ENCODE results near the gene SLMAP. TPM values are rescaled to one million over a fixed set of nuclear protein-coding genes. Genes with fewer than 3 reads are reported as not detected.

The SLMAP gene
- total and polyA plus RNA-seq, 2 experiments from 2014 or later, result 32.1 to 73.0 TPM

DNA sequence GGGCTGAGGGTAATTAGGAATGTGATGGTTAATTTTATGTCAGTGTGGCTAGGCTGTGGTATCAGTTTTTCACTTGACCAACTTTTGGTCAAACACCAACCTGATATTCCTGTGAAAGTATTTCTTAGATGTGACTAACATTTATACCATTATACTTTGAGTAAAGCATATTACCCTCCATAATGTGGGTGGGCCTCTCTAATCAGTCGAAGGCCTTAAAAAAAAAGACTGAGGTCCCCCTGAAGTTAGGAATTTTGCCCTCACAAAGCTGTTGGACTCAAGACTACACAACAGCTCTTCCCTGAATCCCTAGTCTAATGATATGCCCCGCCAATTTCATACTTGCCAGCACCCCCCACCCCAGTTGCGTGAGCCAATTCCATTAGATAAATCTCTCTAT, 12.5 kb downstream of the SLMAP start:
- Mint-ChIP-seq H3K27me3 (ENCODE audit: insufficient read depth, low read depth, poor library complexity) (no peaks in the 10 kb centered on the region), H3K4me3 (no peak overlapping the region), H3K27ac (no peak overlapping the region), H3K4me1 (peaks cover 16% of the 10 kb centered on the region), H3K36me3 (ENCODE audit: low read depth) (peaks cover 15% of the 10 kb centered on the region), H3K9me3 (no peaks in the 10 kb centered on the region)
- H3F3A ChIP-seq (replicated peaks; ENCODE audit: low read depth), result no peaks in the 10 kb centered on the region
- TF ChIP-seq NANOG (IDR thresholded peaks at IDR 0.05; ENCODE audit: borderline replicate concordance) (no peak), EZH2 (IDR thresholded peaks at IDR 0.05; ENCODE audit: low read depth, unreplicated experiment) (no peak), ZNF331 (CRISPR knock-in tag; IDR thresholded peaks at IDR 0.05; ENCODE audit: low read depth) (no peak), EZH2phosphoT487 (IDR thresholded peaks at IDR 0.05; ENCODE audit: unreplicated experiment) (no peak), ZNF114 (CRISPR knock-in tag; IDR thresholded peaks at IDR 0.05) (no peak)
- TF ChIP-seq, protein P1, sequence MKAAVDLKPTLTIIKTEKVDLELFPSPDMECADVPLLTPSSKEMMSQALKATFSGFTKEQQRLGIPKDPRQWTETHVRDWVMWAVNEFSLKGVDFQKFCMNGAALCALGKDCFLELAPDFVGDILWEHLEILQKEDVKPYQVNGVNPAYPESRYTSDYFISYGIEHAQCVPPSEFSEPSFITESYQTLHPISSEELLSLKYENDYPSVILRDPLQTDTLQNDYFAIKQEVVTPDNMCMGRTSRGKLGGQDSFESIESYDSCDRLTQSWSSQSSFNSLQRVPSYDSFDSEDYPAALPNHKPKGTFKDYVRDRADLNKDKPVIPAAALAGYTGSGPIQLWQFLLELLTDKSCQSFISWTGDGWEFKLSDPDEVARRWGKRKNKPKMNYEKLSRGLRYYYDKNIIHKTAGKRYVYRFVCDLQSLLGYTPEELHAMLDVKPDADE (IDR thresholded peaks at IDR 0.05), result no peak
- TF ChIP-seq, protein P2, sequence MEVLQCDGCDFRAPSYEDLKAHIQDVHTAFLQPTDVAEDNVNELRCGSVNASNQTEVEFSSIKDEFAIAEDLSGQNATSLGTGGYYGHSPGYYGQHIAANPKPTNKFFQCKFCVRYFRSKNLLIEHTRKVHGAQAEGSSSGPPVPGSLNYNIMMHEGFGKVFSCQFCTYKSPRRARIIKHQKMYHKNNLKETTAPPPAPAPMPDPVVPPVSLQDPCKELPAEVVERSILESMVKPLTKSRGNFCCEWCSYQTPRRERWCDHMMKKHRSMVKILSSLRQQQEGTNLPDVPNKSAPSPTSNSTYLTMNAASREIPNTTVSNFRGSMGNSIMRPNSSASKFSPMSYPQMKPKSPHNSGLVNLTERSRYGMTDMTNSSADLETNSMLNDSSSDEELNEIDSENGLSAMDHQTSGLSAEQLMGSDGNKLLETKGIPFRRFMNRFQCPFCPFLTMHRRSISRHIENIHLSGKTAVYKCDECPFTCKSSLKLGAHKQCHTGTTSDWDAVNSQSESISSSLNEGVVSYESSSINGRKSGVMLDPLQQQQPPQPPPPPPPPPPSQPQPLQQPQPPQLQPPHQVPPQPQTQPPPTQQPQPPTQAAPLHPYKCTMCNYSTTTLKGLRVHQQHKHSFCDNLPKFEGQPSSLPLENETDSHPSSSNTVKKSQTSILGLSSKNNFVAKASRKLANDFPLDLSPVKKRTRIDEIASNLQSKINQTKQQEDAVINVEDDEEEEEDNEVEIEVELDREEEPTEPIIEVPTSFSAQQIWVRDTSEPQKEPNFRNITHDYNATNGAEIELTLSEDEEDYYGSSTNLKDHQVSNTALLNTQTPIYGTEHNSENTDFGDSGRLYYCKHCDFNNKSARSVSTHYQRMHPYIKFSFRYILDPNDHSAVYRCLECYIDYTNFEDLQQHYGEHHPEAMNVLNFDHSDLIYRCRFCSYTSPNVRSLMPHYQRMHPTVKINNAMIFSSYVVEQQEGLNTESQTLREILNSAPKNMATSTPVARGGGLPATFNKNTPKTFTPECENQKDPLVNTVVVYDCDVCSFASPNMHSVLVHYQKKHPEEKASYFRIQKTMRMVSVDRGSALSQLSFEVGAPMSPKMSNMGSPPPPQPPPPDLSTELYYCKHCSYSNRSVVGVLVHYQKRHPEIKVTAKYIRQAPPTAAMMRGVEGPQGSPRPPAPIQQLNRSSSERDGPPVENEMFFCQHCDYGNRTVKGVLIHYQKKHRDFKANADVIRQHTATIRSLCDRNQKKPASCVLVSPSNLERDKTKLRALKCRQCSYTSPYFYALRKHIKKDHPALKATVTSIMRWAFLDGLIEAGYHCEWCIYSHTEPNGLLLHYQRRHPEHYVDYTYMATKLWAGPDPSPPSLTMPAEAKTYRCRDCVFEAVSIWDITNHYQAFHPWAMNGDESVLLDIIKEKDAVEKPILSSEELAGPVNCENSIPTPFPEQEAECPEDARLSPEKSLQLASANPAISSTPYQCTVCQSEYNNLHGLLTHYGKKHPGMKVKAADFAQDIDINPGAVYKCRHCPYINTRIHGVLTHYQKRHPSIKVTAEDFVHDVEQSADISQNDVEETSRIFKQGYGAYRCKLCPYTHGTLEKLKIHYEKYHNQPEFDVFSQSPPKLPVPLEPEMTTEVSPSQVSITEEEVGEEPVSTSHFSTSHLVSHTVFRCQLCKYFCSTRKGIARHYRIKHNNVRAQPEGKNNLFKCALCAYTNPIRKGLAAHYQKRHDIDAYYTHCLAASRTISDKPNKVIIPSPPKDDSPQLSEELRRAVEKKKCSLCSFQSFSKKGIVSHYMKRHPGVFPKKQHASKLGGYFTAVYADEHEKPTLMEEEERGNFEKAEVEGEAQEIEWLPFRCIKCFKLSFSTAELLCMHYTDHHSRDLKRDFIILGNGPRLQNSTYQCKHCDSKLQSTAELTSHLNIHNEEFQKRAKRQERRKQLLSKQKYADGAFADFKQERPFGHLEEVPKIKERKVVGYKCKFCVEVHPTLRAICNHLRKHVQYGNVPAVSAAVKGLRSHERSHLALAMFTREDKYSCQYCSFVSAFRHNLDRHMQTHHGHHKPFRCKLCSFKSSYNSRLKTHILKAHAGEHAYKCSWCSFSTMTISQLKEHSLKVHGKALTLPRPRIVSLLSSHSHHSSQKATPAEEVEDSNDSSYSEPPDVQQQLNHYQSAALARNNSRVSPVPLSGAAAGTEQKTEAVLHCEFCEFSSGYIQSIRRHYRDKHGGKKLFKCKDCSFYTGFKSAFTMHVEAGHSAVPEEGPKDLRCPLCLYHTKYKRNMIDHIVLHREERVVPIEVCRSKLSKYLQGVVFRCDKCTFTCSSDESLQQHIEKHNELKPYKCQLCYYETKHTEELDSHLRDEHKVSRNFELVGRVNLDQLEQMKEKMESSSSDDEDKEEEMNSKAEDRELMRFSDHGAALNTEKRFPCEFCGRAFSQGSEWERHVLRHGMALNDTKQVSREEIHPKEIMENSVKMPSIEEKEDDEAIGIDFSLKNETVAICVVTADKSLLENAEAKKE (CRISPR knock-in tag; IDR thresholded peaks at IDR 0.05), result no peak
- TF ChIP-seq, protein P3, sequence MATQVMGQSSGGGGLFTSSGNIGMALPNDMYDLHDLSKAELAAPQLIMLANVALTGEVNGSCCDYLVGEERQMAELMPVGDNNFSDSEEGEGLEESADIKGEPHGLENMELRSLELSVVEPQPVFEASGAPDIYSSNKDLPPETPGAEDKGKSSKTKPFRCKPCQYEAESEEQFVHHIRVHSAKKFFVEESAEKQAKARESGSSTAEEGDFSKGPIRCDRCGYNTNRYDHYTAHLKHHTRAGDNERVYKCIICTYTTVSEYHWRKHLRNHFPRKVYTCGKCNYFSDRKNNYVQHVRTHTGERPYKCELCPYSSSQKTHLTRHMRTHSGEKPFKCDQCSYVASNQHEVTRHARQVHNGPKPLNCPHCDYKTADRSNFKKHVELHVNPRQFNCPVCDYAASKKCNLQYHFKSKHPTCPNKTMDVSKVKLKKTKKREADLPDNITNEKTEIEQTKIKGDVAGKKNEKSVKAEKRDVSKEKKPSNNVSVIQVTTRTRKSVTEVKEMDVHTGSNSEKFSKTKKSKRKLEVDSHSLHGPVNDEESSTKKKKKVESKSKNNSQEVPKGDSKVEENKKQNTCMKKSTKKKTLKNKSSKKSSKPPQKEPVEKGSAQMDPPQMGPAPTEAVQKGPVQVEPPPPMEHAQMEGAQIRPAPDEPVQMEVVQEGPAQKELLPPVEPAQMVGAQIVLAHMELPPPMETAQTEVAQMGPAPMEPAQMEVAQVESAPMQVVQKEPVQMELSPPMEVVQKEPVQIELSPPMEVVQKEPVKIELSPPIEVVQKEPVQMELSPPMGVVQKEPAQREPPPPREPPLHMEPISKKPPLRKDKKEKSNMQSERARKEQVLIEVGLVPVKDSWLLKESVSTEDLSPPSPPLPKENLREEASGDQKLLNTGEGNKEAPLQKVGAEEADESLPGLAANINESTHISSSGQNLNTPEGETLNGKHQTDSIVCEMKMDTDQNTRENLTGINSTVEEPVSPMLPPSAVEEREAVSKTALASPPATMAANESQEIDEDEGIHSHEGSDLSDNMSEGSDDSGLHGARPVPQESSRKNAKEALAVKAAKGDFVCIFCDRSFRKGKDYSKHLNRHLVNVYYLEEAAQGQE (IDR thresholded peaks at IDR 0.05; ENCODE audit: unreplicated experiment), result no peak
- H3K27me3 ChIP-seq (ENCODE audit: insufficient read depth), result no peaks in the 10 kb centered on the region
- H4K20me1 ChIP-seq (replicated peaks; ENCODE audit: insufficient read depth), result peaks cover 35% of the 10 kb centered on the region
- peaks cover 99% of the 10 kb centered on the region for H3K79me2 ChIP-seq (replicated peaks; ENCODE audit: insufficient read depth)
- no peaks in the 10 kb centered on the region for H3K36me3 ChIP-seq (ENCODE audit: insufficient read depth)
- H3K4me2 ChIP-seq, result no peak overlapping the region
- H2AFZ ChIP-seq, result no peak overlapping the region
- DNase-seq (ENCODE audit: low spot score) (no peak), ATAC-seq (no peak)
- H3K4me1 ChIP-seq (ENCODE audit: insufficient read depth), result peaks cover 16% of the 10 kb centered on the region; the same call in 1 of the 2 replicates
- H3K4me3 ChIP-seq, result no peak overlapping the region
- no peak overlapping the region for H3K27ac ChIP-seq (ENCODE audit: low read depth)
- no peaks in the 10 kb centered on the region for H3K9me2 ChIP-seq (ENCODE audit: insufficient read depth)
